NCI-H748 (cell line): ENCODE data around the gene SYNPR.

Source experiments
- DNase-seq: peaks from one replicate; lab custom pipeline; 2025; ENCODE audit not compliant: unreplicated experiment; lab: John Stamatoyannopoulos, UW

Gene SYNPR

DNA sequence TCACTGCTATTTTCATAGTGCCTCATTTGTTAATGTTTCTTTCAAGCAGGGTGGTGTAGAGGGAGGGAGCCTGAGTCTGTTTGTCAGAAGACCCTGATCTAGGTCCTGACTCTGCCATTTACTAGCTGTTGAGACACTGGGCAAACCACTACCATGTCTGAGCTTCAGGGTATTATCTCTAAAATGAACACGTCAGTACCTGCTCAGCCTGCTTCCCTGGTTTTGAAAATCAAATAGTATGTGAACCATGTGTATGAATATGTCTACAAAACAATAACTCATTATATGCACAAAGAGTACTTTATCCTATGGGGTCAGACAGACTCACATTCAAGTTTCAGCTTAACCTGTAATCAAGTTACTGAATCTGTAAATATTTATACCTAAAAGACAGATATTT, 25.1 kb downstream of the SYNPR start:
- no peak for DNase-seq

DNA sequence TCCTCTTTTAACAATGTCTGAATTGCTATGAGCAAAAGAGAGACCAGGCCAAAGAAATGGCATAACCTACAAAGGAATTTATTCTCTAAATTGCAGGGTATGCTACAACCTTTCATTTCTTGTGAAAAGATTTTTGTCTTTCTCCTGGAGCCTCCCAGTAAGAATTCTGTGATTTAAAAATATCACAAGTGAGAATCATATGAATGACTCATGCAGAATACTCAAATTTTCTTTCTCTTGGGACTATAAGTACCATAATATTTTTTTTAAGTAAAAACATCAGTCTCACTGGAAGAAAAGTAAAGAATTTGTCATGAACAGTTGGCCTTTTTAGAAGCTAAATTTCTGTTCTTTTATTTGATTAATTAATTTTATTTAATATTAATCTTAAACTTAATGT, 26.3 kb downstream of the SYNPR start:
- no peak for DNase-seq

DNA sequence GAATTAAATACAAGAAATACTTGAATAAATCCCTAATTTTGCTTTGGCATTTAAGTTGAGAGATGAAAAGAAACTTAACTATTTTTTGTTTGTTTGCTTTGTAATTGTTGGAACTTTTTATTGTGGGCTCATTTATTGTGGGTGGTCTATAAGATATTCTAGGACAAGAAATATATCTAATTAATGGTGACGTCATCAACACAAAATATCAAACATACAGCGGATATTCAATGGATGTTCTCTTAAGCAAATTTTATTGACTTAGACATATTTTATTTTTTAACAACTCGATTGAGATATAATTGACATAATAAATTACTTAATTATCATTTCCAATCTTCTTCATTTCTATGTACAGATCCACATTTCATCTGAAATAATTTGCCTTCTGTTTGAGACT, 30.0 kb downstream of the SYNPR start:
- DNase-seq: no peak

DNA sequence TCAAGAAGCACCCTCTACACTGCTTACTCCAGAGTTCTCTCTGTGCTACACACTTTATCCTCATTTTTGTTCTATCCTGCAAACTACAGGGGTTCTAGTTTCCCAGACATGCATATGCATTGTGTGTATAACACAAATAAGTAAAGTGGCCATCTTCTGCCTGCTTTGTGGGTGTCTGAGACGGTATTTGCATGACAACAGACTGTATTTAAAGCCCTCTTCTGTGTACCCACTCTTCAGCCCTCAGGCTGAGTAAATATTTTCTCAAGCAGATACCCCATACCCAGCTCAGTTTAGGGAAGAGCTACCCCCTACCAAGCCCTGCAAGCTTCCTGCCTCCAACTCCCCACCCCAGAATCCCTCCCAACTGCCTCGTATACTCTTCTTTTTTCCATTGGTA, 31.7 kb downstream of the SYNPR start:
- no peak for DNase-seq

DNA sequence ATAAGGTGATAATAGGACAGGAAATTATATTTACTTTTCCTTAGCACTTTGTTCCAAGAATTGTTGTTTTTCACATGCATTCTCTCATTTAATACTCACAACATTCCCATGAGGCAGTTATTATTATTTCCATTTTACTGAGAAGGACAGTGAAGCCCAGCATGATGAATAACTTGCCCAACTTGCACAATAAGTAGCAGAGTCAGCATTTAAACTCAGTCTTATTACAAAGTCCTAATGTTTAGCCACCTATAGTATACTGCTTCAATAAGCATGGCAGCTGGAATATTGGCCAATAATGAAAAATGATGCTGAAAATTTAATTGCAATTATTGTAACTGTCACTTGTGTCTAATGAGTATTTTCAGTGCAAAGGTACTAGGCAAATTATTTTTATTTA, 45.7 kb downstream of the SYNPR start:
- DNase-seq: no peak

DNA sequence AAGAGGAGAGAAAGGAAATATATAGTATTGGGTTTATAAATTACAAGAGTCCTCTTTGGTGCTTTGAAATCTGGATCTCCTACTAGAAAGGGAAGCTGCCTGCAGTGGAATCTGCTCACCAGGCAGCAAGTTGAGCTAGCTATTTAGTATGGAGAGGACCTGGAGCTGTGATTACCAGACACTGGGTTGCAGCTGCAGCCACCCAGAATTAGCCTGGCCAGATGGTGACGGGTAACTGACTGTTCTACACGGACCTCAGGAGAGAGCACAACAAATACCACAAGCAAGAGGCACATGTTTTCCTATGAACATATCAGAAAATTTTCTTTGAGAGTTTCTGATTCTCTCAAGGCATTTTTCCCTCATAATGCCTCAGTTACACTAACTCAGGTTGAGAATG, 46.5 kb downstream of the SYNPR start:
- no peak for DNase-seq

DNA sequence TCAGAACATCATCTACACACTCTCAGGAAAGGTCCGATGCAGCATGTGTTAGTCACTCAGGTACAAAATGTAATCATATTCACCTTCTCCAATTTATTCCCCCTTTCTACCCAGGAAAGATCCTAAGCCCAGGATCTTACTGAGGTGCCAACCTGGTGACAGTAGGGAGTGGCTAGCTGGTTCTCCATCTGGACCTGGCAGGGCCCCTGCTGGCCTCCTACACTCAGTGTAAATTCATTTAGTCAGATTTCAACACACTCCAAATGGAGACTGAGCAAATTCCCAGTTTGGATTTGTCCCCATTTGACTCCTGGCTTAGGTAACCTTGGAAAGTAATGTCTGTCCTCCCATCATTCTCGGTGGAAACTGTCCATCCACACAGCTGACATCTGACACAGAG, 47.3 kb downstream of the SYNPR start:
- no peak for DNase-seq

DNA sequence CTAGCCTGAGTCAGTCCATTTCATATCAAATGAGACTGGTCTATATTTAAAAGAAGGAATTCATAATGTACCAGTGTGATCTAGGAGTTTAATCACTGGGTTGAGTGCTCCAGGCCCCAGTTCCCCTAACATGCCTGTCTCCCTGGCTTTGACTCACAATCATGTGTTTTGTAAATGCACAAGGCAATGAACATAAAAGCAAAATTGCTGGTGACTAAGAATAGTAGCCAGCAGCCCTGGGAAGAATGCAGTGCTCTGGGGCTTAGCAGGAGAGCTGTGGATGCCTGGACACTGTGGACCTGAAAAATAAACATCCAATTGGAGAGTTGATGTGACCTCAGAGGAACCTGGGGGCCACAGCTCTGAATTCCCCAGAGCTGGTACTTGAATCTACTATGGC, 50.3 kb downstream of the SYNPR start:
- no peak for DNase-seq

DNA sequence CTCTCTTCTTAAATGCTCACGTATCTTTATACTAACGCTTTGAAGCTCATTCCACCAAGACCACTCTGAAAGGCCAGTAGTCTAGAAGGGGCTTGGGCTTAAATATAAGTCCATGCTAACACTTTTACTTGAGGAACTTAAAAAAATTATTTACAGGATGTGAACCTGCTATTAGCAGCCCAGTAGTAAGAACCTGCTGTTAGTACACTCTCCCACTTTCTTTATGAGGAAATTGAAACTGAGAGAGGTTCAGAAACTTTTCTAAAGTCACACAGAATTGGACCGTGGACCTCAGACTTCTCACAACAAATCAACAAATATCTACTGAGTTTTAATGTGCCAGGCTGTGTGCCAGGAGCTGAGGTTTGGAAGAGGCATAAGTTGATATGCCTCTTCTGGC, 53.4 kb downstream of the SYNPR start:
- no peak for DNase-seq

DNA sequence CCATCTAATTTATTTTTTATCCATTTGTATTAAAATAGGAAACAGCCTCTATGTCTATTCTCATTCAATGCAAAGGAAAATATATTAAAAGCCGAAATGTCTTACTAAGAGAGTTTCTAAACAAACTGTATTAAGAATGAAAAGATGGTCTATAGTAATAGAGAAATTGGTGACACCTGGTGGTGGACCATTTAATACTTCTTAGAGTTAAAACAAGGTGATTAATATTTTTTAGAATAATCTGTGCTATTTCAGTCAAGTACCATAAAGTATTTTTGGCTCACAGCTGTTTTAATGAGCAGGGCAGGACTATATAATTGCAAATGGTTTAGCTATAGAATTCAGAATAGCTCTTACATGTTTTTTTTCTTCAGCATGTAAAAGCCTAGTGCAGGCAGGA, 55.7 kb downstream of the SYNPR start:
- DNase-seq: peak; percentile 32

DNA sequence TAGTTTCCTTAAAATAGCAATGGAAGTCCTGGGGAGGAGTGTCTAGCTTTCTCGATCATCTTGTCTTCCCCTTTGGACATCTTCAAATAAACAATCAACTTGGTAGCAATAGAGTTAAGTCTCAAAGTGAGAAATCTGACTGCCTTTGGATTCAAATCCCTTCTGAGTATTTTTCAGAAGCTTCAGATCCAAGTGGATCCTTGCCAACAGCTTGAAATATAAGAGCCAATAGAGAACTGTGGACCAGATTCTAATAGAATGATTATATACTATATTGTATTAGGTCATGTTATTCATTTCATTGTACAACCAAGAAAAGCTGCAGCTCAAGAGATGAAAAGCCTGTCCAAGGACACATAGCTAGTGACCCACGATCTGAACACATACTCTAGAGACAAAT, 60.2 kb downstream of the SYNPR start:
- DNase-seq: no peak

DNA sequence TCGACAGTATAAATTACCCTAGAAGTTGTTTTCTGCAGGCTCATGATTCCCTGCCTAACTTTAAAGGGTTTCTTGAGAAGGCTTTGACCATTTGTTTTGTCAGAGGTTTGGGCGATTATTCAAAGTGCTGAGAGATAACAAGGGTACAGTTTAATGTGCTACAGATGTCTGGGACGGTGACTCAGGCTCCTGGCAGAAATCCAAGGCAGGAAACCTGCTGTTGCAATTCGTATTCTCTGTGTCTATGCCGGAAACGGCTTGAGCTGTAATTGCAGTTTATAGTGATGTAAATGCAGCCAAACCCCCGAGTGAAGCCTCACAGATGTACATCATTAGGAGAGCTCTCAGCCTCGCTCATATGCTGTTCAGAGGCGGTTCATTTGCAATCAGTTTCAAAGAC, 65.6 kb downstream of the SYNPR start:
- DNase-seq: peak; percentile 98

DNA sequence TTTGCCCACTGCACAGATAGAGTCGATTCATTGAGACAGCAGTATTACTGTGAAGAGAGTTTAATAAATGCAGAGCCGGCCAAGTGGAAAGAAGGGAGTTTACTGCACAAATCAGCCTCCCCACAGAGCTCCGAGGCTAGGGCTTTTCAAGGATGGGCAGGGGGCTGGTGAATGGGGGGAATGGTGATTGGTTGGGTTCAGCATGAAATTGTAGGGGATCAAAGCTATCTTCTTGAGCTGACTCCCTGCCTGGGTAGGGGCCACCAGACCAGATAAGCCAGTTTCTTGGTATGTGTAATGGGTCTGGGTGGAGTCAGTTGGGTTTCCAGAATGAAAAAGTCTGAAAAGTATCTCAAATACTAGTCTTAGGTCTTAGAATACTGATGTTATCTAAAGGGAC, 66.6 kb downstream of the SYNPR start:
- DNase-seq: peak; percentile 61

DNA sequence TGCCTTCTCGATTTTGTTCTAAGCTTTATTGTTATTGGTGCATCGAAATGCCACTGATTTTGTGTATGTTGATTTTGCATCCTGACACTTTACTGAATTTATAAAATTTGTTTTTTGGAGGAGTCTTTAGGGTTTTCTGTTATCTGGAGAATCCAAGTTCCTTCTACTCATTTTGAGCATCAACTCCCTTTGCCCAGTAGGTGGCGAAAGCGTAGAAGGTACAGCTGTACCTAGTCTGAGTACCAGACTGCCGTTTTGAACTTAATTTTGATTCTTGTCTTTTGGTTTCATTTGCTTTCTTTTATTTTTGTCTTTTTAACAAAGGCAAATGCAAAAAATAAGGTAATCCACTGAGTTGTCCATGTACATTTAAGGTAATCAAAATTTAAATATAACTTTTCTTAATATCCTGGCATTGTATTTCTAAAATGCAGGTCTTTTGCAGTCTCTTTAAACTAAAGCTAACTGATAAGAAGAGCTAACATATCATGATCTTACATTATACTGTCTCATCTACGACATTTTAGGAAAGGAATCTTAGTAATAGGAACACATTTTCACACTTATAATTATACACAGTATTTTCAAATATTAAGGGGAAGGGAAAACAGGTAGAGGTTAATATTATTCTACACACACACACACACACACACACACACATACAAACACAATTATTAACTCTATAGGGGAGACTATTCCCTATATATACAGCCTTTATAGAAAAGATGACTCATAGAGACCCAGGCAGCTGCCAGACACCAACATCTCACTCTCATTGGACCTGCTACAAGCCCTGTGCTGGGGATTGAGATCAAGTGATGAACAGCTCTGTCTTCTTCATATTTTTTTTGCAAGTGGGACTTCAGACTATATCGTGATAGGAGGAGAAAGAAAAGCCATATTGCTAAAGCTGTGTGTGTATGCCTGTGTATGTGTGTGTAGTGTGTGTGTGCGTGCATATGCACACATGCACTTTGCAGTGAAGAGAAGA, 71.8 kb downstream of the SYNPR start:
- peak; percentile 76 for DNase-seq

DNA sequence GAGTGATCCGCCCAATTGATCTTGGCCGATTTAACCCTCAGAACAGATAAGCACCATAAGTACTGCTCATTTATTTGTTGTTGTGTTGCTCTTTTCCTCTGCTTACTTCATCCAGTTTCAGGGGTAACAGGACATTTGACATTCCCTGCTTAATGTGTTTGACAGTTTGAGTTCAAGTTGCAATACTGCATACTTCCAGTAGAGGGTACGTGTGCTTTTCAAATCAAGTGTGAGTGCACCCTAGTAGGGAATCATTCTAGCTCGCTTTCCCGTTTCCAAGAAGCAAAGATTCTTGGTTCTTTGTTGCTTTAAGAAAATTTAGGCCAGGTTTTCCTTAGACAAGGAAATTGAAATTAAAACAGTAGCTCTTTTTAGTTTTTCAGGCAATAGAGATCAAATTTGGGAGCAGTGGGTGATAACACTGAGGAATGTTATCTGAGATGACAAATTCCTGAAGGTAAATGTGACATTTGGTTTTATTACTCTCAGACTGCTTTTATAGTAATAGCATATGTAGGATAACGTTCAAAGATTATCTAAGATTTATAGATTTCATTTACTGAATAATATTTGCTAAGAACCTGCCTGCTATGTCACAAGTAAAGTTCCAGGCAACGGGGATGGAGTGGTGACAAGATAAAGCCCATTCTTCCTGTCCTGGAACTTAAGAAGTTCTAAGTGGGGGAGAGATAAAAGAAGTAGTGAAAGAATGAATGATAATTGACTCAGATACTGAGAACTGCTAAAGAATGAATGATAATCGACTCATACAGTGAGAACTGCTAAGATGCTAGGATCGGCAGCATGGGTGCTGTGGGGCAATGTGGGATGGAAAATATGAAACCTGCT, 73.3 kb downstream of the SYNPR start:
- DNase-seq: peak; percentile 71

DNA sequence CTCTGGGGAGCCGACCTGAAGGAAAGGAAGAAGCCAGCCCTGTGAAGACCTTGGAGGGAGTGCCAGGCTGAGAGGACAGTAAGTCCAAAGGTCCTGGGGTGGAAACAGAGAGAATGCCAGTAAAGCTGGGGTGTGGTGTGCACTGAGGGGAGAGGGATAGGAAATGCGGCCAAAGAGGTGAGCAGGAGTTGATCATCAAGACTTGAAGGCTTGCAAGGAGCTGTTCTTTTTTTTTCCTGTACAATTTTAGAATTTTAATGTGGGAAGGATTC, 73.8 kb downstream of the SYNPR start:
- no peak for DNase-seq

DNA sequence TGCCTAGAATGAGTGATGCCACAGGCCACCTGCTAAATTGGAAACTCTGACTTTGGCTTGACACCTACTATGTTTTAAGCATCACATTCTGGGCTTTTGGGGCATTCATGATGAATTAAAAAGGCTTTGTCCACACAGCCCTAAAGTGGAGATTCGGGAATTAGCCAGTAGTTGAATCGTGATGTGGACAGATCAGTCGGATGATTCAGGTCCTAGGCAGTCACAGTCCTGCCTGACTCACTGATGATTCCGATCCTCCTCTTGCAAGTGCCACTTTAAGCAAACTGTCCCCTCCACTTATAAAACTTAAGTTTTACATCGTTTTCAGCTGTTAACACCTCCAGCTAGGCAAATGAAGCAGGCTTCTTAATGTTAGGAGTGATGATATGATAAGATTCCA, 75.3 kb downstream of the SYNPR start:
- no peak for DNase-seq

DNA sequence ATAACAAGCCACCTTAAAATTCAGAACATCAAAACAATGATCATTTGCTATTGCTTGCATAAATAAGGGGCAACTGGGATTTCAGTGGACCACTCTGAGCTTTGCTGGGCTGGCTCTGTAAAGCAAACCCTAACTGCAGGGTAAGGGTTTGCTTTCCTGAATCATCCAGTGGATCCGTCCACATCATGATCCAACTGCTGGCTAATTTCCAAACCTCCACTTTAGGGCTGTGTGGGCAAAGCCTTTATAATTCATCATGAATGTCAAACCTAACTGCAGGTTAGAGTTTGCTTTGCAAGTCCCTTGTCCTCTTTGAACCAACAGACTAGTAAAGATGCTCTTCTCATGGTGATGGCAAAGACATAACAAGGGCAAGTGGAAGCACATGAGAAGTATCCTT, 76.1 kb downstream of the SYNPR start:
- DNase-seq: peak; percentile 47

DNA sequence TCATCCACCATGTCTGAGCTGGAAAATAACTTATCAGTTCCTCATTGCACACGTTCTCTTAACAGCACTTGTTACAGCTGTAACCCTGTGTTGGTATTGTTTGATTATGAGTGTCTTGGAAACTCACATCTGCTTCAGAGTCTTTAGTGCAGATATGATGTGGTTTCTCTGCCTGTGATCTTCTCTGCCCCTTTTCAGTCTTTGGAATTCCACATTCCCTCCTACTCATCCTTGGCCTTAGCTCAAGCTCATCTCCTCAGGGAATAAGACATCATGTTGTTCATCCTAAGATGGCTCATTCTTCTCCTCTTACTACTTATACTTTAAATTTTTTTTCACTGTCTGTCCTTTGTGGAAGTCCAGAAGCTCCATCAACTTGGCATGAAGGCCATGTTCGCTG, 77.7 kb downstream of the SYNPR start:
- no peak for DNase-seq

DNA sequence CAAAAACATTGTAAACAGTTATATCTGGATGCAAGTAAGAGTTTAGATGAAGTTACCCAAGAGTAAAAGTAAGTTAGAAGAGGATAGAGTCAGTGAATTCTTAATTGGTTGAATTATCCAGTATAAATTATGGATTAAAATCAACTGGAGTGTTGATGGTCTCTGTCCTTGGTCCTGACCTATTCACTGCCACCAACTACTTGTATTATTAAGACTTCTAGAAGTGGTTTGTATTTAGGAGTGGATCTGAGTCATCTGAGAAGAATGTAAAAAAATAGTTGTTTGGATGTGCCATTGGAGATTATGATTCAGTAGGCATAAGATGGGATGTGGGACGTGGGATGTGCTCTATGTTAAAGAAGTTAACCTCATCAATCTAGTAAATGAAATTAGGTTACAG, 86.4 kb downstream of the SYNPR start:
- DNase-seq: no peak

DNA sequence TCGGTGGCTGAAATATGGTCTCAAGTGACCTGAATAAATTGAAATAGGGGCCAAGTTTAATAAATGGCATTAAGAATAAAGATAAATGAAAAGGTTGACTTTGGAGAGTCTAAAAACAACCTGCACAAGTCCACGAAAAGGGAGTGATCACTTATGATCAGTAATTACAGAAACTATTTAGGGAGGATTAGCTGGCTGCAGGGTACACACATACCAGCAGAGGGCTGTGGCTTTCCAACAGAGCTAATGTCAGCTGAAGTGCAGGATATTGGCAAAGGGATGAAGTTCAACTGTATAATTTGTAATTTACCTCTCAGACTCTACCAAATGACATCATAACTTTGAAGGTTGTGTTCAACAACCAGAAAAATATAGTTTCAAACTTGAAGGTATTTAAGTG, 86.8 kb downstream of the SYNPR start:
- peak; percentile 63 for DNase-seq

DNA sequence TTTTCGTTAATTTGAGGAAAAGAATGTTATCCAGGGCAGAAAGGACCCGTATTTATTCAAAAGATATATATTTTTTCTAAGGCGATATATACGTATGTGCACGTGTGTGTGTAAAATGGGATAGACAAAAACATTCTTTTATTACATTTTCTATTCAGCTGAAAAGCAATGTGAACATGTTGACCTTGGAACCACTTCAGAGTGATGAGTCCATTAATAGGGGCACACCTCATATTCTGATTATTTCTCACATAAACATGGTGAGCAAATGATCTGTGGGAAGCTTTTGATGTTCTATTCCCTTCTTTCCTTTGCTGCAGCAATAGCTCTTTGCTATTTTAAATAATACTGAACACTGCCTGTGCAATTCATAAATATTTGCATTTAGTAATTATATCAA, 87.6 kb downstream of the SYNPR start:
- no peak for DNase-seq
